GM23338 (cell line): ENCODE data around the gene UNC5C. TPM values are rescaled to one million over a fixed set of nuclear protein-coding genes. Genes with fewer than 3 reads are reported as not detected.

ENCODE experiments used
- ATAC-seq: fragments of 200-7000 bp; cut with Tn5 transposase; 3 replicates; pipeline ENCODE4 v1.9.1; 2020
- DNase-seq: peaks from one replicate; pipeline ENCODE4 v3.0.0-alpha.2; 2015; ENCODE audit warnings: low spot score
- H2AFZ ChIP-seq: fragments of 200-600 bp; sonication (generic); 2 replicates; pipeline ENCODE4 v1.8.0; 2016; ENCODE audit warnings: antibody characterized with exemption, mild to moderate bottlenecking, moderate library complexity
- H3F3A ChIP-seq: fragments of 200-600 bp; sonication (generic); replicated peaks from 2 replicates; pipeline ENCODE4 v1.8.0; 2017; ENCODE audit warnings: antibody characterized with exemption, mixed run types, low read depth
- H3K27ac ChIP-seq: fragments of 200-600 bp; sonication (generic); 2 replicates; pipeline ENCODE4 v1.6.1; 2016; ENCODE audit warnings: low read depth
- H3K27me3 ChIP-seq: fragments of 200-600 bp; sonication (generic); 2 replicates; pipeline ENCODE4 v1.8.0; 2016; ENCODE audit warnings: mild to moderate bottlenecking, mixed run types, moderate library complexity; ENCODE audit not compliant: insufficient read depth
- H3K36me3 ChIP-seq: fragments of 200-600 bp; sonication (generic); 2 replicates; pipeline ENCODE4 v1.8.0; 2016; ENCODE audit warnings: mild to moderate bottlenecking; ENCODE audit not compliant: insufficient read depth
- H3K4me1 ChIP-seq: fragments of 200-600 bp; sonication (generic); 2 replicates; pipeline ENCODE4 v1.8.0; 2016; ENCODE audit warnings: mild to moderate bottlenecking, moderate library complexity; ENCODE audit not compliant: insufficient read depth
- H3K4me2 ChIP-seq: fragments of 200-600 bp; sonication (generic); 2 replicates; pipeline ENCODE4 v1.7.1; 2017; ENCODE audit warnings: mixed run types
- H3K4me3 ChIP-seq: fragments of 200-600 bp; sonication (generic); 2 replicates; pipeline ENCODE4 v1.6.1; 2016; ENCODE audit warnings: mixed run types
- H3K79me2 ChIP-seq: fragments of 200-600 bp; sonication (generic); replicated peaks from 2 replicates; pipeline ENCODE4 v1.8.0; 2017; ENCODE audit warnings: mild to moderate bottlenecking; ENCODE audit not compliant: insufficient read depth
- H3K9me2 ChIP-seq: fragments of 200-600 bp; sonication (generic); 2 replicates; pipeline ENCODE4 v1.8.0; 2017; ENCODE audit not compliant: insufficient read depth
- H4K20me1 ChIP-seq: fragments of 200-600 bp; sonication (generic); replicated peaks from 2 replicates; pipeline ENCODE4 v1.8.0; 2017; ENCODE audit warnings: mild to moderate bottlenecking; ENCODE audit not compliant: insufficient read depth
- H3K27ac Mint-ChIP-seq: 2 replicates; pipeline ENCODE4 v1.8.0; 2020; ENCODE audit warnings: inconsistent platforms, mild to moderate bottlenecking, moderate library complexity, mixed read lengths
- H3K27me3 Mint-ChIP-seq: 3 replicates; pipeline ENCODE4 v1.8.0; 2022; ENCODE audit warnings: low read depth, mild to moderate bottlenecking, moderate library complexity, mixed read lengths, inconsistent platforms; ENCODE audit not compliant: insufficient read depth, poor library complexity
- H3K36me3 Mint-ChIP-seq: 3 replicates; pipeline ENCODE4 v1.8.0; 2021; ENCODE audit warnings: low read depth, mild to moderate bottlenecking, inconsistent platforms, moderate library complexity, mixed read lengths
- H3K4me1 Mint-ChIP-seq: 3 replicates; pipeline ENCODE4 v1.8.0; 2020; ENCODE audit warnings: mild to moderate bottlenecking, inconsistent platforms, mixed read lengths
- H3K4me3 Mint-ChIP-seq: 3 replicates; pipeline ENCODE4 v1.8.0; 2021; ENCODE audit warnings: moderate library complexity, mild to moderate bottlenecking, inconsistent platforms, mixed read lengths
- H3K9me3 Mint-ChIP-seq: 3 replicates; pipeline ENCODE4 v1.8.0; 2020; ENCODE audit warnings: moderate library complexity, mild to moderate bottlenecking, inconsistent platforms, mixed read lengths
- EZH2phosphoT487 ChIP-seq: fragments of 200-600 bp; sonication (generic); IDR thresholded peaks from one replicate; pipeline ENCODE4 v1.8.1; 2018; ENCODE audit warnings: antibody characterized with exemption; ENCODE audit not compliant: unreplicated experiment
- JUNB ChIP-seq: IDR thresholded peaks from one replicate; pipeline ENCODE4 v1.6.1; 2016; ENCODE audit warnings: antibody characterized with exemption; ENCODE audit not compliant: unreplicated experiment
- STAT1 ChIP-seq: IDR thresholded peaks from one replicate; pipeline ENCODE4 v1.6.1; 2016; ENCODE audit warnings: antibody characterized with exemption; ENCODE audit not compliant: unreplicated experiment
- ZNF331 ChIP-seq: fragments of 250-450 bp; sonication (Bioruptor Pico); IDR thresholded peaks from 2 replicates; pipeline ENCODE4 v1.5.0; 2020; ENCODE audit warnings: low read depth, mild to moderate bottlenecking, moderate library complexity
- polyA plus RNA-seq: library from polyadenylated mRNA; unstranded; fragments of >200 nt; fragmentation: Nextera tagmentation; extraction: Ambion mirVana; gene quantifications from 2 replicates; pipeline ENCODE4 v1.2.1, GENCODE V29; 2016
- total RNA-seq: library from RNA; depleted of rRNA; stranded (reverse); fragments of >200 nt; shearing (Covaris generic); gene quantifications from 2 replicates; pipeline ENCODE4 v1.2.3, GENCODE V29; 2014
- TF ChIP-seq, protein P1 (sequence below): IDR thresholded peaks from one replicate; pipeline ENCODE4 v1.6.1; 2018; ENCODE audit warnings: antibody characterized with exemption; ENCODE audit not compliant: unreplicated experiment
- TF ChIP-seq, protein P2 (sequence below): IDR thresholded peaks from 2 replicates; pipeline ENCODE4 v1.6.1; 2016; ENCODE audit warnings: antibody characterized with exemption

The UNC5C gene
- total and polyA plus RNA-seq, 2 experiments from 2014 or later = 0.08 to 0.21 TPM

- TF ChIP-seq EZH2phosphoT487 = no peak
- TF ChIP-seq ZNF331 = no peak
Measured at GRCh38 chr4:95457353-95457752, 91.4 kb downstream of the UNC5C start (continued).

DNA sequence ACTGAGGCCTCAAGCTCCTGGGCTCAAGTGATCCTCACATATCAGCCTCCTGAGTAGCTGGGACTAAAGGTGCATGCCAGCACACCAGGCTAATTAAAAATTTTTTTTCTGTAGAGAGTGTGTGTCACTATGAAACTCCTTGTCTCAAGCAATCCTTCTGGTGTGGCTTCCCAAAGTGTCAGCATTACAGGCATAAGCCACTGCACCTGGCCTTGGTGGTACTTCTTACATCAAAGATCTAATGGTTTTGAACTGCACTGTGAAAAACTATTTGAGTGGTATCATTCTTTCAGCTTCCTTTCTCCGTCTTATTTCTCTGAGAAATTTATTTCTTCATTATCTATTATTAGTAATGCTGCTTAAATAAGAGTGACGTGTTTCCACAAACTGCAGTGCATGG lies 98.5 kb downstream of the UNC5C start:
- no peaks in the 10 kb centered on the region for H3K9me2 ChIP-seq
- H3K4me1 Mint-ChIP-seq = no peaks in the 10 kb centered on the region
- H3K27ac Mint-ChIP-seq = no peak overlapping the region
- ATAC-seq (no peak), DNase-seq (no peak)
- H3K4me3 ChIP-seq = no peak overlapping the region
- H3K4me1 ChIP-seq = peaks cover 4% of the 10 kb centered on the region; the same call in 1 of the 2 replicates
- H3K27ac ChIP-seq = no peak overlapping the region
- H3K36me3 ChIP-seq = no peaks in the 10 kb centered on the region
- H3K4me3 Mint-ChIP-seq = no peak overlapping the region
- TF ChIP-seq JUNB (no peak), STAT1 (no peak)
- TF ChIP-seq, protein P1, sequence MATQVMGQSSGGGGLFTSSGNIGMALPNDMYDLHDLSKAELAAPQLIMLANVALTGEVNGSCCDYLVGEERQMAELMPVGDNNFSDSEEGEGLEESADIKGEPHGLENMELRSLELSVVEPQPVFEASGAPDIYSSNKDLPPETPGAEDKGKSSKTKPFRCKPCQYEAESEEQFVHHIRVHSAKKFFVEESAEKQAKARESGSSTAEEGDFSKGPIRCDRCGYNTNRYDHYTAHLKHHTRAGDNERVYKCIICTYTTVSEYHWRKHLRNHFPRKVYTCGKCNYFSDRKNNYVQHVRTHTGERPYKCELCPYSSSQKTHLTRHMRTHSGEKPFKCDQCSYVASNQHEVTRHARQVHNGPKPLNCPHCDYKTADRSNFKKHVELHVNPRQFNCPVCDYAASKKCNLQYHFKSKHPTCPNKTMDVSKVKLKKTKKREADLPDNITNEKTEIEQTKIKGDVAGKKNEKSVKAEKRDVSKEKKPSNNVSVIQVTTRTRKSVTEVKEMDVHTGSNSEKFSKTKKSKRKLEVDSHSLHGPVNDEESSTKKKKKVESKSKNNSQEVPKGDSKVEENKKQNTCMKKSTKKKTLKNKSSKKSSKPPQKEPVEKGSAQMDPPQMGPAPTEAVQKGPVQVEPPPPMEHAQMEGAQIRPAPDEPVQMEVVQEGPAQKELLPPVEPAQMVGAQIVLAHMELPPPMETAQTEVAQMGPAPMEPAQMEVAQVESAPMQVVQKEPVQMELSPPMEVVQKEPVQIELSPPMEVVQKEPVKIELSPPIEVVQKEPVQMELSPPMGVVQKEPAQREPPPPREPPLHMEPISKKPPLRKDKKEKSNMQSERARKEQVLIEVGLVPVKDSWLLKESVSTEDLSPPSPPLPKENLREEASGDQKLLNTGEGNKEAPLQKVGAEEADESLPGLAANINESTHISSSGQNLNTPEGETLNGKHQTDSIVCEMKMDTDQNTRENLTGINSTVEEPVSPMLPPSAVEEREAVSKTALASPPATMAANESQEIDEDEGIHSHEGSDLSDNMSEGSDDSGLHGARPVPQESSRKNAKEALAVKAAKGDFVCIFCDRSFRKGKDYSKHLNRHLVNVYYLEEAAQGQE = no peak
- H3K36me3 Mint-ChIP-seq = no peaks in the 10 kb centered on the region
- no peaks in the 10 kb centered on the region for H4K20me1 ChIP-seq
- no peaks in the 10 kb centered on the region for H3K9me3 Mint-ChIP-seq
- peaks cover 2% of the 10 kb centered on the region for H3K27me3 Mint-ChIP-seq
- no peak overlapping the region for H2AFZ ChIP-seq
- H3F3A ChIP-seq = no peaks in the 10 kb centered on the region
- H3K79me2 ChIP-seq = no peaks in the 10 kb centered on the region
- H3K27me3 ChIP-seq = no peaks in the 10 kb centered on the region
- H3K4me2 ChIP-seq = no peak overlapping the region

GRCh38 chr4:95446173-95446572 lies 102.6 kb downstream of the UNC5C start:
- Histone ChIP-seq H3K27me3 (no peaks in the 10 kb centered on the region), H3K36me3 (no peaks in the 10 kb centered on the region), H3K4me1 (peaks cover 5% of the 10 kb centered on the region; the same call in 1 of the 2 replicates), H3K4me2 (no peak overlapping the region), H3K27ac (no peak overlapping the region), H3K4me3 (no peak overlapping the region), H2AFZ (no peak overlapping the region; the same call in 1 of the 2 replicates), H3K79me2 (no peaks in the 10 kb centered on the region), H3K9me2 (no peaks in the 10 kb centered on the region), H3F3A (no peaks in the 10 kb centered on the region), H4K20me1 (no peaks in the 10 kb centered on the region)
- Mint-ChIP-seq H3K27me3 (peaks cover 2% of the 10 kb centered on the region), H3K36me3 (no peaks in the 10 kb centered on the region), H3K9me3 (no peaks in the 10 kb centered on the region), H3K4me3 (no peak overlapping the region), H3K27ac (no peak overlapping the region), H3K4me1 (no peaks in the 10 kb centered on the region)
- ATAC-seq (no peak), DNase-seq (no peak)
- TF ChIP-seq STAT1 = no peak
- TF ChIP-seq, protein P2, sequence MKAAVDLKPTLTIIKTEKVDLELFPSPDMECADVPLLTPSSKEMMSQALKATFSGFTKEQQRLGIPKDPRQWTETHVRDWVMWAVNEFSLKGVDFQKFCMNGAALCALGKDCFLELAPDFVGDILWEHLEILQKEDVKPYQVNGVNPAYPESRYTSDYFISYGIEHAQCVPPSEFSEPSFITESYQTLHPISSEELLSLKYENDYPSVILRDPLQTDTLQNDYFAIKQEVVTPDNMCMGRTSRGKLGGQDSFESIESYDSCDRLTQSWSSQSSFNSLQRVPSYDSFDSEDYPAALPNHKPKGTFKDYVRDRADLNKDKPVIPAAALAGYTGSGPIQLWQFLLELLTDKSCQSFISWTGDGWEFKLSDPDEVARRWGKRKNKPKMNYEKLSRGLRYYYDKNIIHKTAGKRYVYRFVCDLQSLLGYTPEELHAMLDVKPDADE = no peak
